Esophagus muscularis mucosa (tissue), 4 donors: Measurements from ENCODE around the gene CAMTA1.

Source experiments
- CTCF ChIP-seq, 3 experiments: fragments of 200-600 bp in 2 of 3; fragments of 450-650 bp in 1 of 3; sonication (generic) in 2 of 3; IDR thresholded peaks; one replicate each; pipeline ENCODE4 v1.5.1; 2017 to 2019; ENCODE audit warnings: antibody characterized with exemption in 3 of 3, mild to moderate bottlenecking in 2 of 3, moderate library complexity in 1 of 3
- EP300 ChIP-seq: sonication (generic); formaldehyde crosslinking; IDR thresholded peaks from one replicate; pipeline ENCODE4 v1.6.1; 2017; ENCODE audit warnings: antibody characterized with exemption
- POLR2A ChIP-seq: fragments of 450-650 bp; IDR thresholded peaks from one replicate; pipeline ENCODE4 v1.6.1; 2017; ENCODE audit warnings: antibody characterized with exemption, moderate library complexity, mild to moderate bottlenecking, low read depth
- POLR2AphosphoS5 ChIP-seq, 2 donors: sonication (generic); formaldehyde crosslinking; IDR thresholded peaks; one replicate each; pipeline ENCODE4 v1.6.1; 2017; ENCODE audit warnings: antibody characterized with exemption in 2 of 2

DNA sequence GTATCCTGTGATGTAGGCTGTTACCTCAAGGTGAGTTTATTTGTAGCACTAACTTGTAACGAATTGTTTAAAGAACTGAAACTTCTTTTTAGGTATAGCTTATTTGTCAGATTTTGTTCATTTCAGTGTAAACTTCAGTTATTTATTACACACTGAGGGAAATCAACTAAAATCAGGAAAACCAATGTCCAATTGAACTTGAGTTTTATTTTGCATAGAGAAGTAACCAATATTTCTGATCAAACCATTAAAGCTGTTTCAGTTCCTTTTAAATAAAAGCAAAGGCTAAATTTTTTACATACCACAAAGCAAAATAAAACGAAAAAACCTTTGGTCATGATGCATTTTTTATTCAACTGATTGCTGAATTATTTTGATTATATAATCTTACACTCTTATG lies 103.6 kb downstream of the CAMTA1 start:
- TF ChIP-seq CTCF (IDR thresholded peaks at IDR 0.05) (no peak), POLR2AphosphoS5 (IDR thresholded peaks at IDR 0.05) (no peak), POLR2A (no peak), EP300 (no peak)
